GM18867 (cell line): ENCODE measurements around the gene SF3A1.
A peak's percentile ranks its signal among the peaks of the same experiment; 100 is the strongest.

Source experiments
- ATAC-seq: cut with Tn5 transposase; IDR thresholded peaks from one replicate; pipeline ENCODE4 v1.9.1; 2021; ENCODE audit warnings: mild to moderate bottlenecking, moderate library complexity; ENCODE audit not compliant: unreplicated experiment

The SF3A1 gene

DNA sequence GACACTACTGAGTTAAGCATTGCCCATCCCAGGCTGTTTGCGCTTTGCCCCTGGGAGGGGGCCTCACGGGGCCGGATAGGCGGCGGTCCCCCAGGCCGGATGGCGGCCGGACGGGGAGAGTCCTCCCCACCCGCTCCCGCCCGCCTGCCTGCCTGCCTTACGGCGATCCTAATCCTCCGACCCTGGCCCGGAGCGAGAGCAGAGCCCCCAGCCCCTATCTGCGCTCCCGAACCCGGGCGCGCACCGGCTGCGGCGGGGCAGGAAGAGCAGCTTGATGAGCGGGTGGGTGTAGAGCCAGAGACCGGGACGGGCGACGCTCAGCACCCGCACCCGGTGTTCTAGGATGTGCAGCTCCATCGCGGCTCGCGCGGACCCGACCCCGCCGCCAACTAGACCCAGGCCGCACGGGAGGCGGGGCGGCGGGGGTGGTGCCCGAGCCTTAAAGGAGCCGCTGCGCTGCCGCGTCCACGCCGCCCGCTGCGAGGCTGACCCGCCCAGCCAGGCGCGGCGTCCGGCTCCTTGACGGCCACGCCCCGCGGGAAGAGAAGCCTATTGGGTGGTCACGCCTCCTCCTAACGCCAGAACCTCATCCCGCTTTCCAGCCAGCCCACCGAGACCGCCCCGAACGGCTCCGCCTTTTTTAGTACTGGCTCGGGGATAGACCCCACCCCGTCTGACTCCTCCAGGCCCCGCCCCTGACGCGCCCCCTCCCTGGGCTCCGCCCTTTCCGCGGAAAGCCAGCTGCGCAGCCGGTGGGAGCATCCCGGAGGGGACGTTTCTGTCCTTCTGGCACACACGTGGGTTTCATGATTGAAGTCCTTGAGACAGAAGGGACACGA, 67.3 kb downstream of the SF3A1 start, which contains the start of gene CASTOR1:
CASTOR1 (minus strand) TSS at position 365 of the 839 bp plus-strand sequence; CDS start at position 357, 8 bp downstream.
- peak; percentile 71 for ATAC-seq

DNA sequence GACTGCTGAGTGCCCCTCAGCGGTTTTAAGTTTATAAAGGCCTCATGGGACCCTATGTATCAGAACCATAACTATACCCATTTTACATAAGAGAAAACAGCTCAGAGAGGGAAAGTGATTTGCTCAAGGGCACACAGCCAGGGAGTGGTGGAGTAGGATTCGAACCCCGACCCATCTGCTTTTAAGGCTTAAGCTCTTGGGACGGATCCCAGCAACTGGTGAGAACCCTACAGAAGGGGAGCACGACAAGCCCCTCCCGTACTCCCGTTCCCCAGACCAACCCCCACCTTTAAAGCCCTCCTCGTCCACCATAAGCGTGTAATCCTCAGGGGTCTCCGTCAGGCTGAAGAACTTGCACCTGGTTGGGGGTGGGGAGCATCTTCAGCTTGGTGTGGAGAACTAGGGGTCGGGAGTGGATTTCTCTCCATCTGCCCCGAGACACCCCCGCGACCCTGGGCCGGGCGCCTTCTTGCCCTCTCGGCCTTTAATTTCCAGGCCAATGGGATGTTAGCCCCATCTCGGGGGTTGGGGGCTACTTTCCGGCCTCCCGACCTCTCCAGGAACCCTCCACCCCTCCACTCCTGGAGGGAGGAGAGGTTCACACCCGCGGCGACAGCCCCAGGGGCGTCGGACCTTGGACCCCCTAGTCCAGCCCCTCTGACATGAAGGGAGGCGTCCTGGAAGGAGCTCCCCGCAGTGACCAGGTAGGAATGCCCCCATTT, 68.1 kb downstream of the SF3A1 start:
- no peak for ATAC-seq

- no peak for ATAC-seq
Measured at GRCh38 chr22:30287648-30288418, 68.9 kb downstream of the SF3A1 start.

- ATAC-seq, result no peak
Measured at GRCh38 chr22:30286813-30287647, 69.7 kb downstream of the SF3A1 start.

GRCh38 chr22:30286331-30286730, 70.4 kb downstream of the SF3A1 start:
- no peak for ATAC-seq

DNA sequence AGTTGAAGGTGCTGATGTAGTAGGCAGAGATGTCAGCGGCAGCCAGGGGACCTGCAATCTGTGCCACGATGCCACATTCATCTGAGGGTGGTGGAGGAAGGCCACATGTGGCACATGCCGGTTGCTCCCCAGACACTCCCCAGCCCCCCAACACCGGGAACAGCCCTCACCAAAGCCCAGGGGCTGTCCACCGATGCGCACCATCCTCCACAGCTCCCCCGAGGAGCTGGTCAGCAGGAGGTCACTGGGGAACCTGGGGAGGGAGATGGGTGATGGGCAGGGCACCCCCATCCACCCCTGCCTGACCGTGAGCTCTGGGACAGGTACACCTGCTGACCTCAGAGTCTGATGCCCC, 70.9 kb downstream of the SF3A1 start:
- no peak for ATAC-seq

GRCh38 chr22:30285176-30285845, 71.4 kb downstream of the SF3A1 start:
- ATAC-seq, result no peak

- no peak for ATAC-seq
Measured at GRCh38 chr22:30284666-30285065, 72.0 kb downstream of the SF3A1 start.

DNA sequence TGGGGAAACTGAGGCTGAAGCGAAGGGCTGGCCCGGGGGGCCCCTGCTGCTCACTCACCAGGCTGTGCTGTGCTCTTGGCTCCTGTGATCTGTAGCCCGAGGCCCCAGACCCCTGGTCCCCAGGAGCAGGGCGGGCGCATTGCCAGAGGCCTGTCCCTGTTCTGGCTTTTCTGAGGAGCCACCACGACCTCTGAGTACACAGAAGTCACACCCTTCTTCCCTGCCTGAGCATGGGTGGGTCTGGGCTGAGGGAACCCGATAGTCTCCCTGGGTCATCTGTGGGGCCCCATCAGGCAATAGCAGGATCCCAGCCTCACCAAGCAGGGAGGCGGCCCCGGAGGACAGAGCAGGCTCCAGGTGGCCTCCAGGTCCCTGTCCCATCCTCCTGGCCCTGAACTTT, 72.5 kb downstream of the SF3A1 start:
- ATAC-seq, result no peak

DNA sequence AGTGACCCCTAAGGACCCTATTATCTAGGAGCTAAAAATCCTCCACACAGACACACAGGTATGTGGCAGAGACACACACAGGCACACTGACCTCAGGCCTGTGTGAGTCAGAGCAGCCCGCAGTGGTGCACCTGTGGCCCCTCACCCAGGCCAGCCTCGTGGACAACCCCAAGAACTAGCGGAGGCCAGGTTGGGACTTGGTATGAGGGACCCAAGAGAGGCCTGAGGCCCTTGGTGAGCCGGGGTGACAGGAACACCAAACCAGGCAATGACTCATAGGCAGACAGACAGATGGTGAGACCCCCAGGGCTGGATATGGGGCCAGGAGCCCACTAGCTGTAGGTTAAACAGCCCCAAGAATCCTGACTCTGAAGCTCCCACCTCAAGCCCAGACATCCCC, 73.4 kb downstream of the SF3A1 start:
- no peak for ATAC-seq

GRCh38 chr22:30282616-30283046, 74.1 kb downstream of the SF3A1 start:
- ATAC-seq, result no peak
